ELR (cell line): ENCODE measurements around the gene PEX10.

Experiments used
- DNase-seq: peaks from one replicate; pipeline ENCODE4 v3.0.0-alpha.2; 2015; ENCODE audit warnings: low read depth

The PEX10 gene

DNA sequence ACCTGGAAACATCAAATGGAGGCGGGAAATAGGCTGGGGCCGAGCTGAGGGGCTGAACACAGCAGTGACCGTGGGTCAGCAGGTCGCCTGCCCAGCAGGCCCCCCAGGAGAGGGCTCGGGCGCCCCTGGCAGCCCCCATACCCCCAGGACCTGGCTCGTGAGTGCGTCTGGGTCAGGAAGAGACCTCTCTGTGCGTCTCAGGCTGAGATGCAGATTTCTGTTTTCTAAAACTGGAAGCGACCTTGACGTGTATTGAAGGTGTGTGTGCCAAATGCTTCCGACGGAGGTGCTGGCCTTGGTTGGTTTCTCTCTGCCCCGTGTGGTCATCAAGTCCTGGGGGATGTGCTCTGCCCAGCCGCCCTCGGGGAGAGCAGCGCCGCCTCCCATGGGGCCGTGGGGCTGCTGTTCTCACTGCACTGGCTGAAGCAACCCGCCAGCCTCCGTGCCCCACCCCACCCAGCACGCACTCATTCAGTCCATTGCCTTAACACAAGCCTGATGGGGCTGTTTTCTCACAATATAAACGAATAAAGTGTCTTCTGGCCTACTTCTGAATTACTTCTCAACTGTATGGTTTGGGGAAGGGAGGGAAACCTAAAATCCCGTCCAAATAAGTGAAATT, 7.4 kb downstream of the PEX10 start:
- DNase-seq: no peak

- DNase-seq: no peak
Measured at GRCh38 chr1:2404142-2404889, 8.0 kb downstream of the PEX10 start.

DNA sequence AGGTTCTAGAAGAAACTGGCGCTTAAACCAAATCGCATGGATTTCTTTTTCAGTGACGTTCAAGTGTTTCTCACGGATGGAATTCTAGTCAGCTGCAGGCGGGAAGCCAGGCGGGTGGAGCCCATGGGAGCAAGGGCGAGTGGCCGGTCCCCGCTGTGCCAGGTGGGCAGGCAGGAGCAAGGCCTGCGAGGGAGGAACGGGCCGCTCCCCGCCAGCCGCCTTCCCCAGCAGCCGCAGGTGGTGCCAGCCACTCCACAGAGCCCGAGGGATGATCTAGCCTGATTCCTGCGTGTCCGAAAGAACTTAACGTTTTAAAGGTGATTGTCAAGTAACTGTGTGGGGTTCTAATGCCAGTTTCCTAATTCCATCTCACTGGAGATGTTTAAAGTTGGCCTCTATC, 9.1 kb downstream of the PEX10 start:
- no peak for DNase-seq

DNA sequence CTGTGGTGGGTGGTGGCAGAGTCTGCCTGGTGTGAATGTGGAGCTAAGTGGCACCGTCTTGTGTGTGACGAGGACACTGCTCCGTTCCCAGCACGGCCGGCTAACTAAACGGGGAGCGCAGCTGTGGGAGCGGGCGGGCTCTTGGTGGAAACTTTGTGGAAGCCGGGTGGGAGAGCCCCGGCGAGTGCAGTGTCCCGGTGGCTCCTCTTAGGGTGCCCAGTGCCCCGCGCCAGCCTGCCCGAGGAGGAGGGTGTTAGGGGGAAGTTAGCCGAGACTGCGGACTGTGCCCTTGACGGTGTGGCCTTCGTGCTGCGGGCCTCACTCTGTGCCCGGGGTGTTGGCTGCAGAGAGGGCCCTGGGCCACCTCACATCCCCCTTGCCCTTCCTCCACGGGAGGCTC, 9.9 kb downstream of the PEX10 start:
- no peak for DNase-seq

GRCh38 chr1:2400950-2401649, 11.3 kb downstream of the PEX10 start:
- DNase-seq: no peak

DNA sequence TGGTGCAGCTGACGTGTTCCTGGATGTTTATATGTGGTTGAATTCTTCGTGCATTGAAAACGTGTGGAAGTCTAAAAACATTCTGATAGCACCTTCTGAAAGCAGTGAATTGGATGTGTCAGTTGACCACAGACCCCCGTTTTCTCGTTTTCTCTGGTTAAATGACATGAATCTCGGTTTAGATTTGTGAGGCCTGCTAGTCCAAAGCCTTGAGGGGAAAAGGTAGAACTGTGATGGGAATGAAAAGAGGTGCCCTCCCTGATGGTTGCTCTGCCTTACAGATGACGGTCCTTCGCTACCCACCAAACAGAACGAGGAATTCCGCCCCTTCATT, 11.8 kb downstream of the PEX10 start:
- no peak for DNase-seq

DNA sequence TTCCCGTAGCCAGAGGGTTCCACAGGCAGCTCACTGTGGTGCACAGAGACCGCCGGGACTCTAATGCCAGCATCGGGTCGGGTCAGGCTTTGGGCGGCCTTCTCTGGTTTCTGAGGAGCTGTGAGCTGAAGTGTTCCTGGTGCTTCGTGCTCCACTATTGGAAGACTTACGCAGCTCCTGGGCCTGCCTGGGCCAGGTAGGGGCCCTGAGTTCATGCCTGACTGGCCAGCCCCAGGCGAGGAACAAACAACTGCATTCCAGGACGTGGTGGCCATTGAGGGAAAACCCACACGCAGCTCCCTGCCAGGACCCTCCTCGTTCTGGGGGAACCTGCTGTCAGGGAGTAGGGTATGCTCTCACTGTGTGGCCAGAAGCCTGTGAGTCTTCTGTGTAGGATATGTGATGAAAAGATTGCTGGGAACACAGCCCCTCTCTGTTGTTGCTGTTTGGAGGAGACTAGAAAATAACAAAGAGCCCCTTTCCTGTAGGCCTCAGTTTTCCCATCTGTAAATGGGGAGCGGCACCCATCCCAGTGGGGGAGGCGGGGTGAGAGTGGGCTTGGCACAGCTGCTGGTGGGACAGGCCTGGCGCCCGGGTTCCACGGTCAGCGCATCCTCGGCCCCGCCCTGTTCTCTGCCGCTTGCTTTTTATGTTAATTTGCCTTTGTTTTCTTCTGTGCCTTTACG, 12.3 kb downstream of the PEX10 start:
- no peak for DNase-seq

GRCh38 chr1:2398871-2399270, 13.5 kb downstream of the PEX10 start:
- DNase-seq: no peak

DNA sequence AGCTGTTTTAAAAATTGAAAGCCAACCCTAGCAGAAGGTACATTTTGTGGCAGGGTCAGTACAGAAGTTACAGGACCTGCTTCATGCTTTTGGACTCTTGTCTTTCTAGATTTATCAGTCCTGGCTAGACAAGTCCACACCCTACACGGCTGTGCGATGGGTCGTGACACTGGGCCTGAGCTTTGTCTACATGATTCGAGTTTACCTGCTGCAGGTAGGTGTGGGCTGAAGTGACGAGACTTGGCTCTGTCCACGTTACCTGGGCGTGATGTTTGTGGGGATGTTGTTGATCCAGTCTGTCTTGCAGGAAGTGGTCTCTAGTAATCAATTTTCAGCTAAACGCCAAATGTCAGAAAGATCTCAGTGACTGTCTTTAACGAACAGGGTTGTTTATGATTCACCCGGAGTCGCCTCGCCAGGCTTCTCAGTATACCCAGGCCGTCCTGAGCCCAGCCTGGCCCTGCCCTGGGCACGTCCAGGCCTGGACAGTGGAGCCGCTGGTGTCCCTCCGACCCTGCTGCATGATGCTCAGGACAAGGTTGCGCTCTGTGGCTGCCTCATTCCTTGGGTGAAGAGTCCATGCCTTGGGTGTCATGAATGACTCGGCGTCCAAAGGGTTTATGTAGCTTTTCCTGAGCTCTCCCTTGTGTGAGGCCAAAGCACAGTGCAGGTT, 15.2 kb downstream of the PEX10 start:
- no peak for DNase-seq

DNA sequence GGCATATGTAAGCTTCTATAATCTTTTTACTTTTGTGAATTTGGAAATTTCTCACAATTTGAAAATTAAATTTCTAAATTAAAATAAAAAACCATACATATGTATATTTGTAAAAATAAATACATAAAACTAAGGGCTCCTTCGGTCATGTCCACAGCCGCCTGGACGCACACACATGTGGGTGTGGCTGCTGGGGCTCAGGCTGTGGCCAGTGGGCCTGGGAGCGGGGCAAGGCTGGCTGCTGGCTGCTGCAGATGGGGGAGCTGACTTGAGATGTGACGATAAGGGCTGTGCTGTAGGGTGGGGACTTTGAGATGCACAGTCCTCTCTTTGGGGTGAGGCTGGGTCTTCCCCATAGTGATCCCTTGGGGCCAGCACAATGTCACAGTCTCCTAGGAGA, 15.9 kb downstream of the PEX10 start:
- no peak for DNase-seq

- no peak for DNase-seq
Measured at GRCh38 chr1:2396059-2396458, 16.3 kb downstream of the PEX10 start.

DNA sequence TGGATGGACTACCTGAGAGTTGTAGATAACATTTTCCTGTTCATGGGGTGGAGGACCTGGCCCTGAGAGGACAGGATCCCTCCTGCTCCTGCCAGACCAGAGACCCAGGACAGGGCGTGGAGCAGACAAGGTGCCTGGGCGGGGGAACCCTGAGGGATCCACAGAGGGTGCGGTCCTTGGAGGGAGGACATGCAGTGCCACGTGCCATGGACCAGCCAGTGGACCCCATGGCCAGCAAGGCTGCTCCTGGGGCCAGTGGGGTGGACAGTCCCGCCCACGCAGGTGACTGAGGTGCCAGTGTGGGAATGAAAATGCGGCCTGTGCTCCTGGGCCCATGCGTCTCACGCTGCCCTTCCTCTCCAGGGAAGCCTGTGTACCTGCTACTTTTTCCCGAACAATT, 17.1 kb downstream of the PEX10 start:
- no peak for DNase-seq

DNA sequence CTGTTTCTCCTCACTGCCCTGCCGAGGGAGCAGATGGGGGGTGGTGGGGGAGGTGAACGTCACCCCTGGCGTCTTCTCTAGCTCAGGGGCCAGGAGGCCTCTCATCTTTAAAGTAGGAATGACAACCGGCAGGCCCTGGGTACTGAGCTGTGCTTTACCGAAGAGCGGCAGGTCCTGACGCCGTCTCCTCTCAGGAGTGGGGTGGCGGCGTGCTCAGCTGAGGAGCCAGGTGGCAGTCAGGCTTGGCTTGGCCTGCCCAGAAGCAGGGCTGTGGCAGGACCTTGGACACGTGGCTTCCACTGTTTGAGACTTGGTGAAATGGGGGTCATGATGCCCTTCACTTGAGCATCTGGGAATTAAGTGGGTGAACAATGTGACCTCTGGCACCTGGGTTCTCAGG, 17.6 kb downstream of the PEX10 start:
- DNase-seq: no peak

DNA sequence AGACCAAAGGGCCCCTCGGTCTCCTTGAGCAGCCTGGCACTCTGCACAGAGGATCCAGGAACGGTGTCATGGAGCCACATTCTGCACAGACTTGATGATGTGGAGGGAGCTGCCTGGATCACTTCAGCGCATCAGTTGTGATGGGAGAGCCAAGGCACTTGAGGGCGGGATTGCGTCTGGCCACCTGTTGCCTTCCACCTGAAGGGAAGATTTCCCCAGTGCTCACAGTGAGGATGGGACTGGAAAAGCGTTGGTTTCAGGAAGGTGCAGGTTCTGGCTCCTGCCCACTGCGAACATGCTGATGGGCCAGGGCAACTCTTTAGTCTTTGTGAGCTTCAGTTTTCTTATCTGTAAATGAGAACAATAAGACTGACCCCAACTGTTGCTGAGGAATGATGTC, 18.1 kb downstream of the PEX10 start:
- no peak for DNase-seq

DNA sequence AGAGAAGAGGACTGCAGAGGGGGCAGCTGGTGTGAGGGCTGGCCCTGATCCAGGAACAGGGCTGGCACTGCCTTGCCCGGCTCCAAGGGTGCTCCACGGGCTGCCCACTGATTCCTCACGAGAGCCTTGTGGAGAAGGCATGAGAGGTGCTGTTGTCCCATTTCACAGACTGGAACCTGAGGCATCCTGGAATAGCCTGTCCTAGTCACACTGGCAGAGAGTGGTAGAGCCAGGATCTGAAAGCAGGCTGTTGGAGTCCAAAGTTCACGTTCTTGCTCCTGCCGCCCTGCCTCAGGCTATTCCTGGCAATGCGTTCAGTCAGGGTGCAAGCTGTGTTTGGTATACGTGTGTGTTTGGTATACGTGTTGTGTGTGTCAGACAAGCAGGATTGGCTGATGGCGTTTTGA, 18.9 kb downstream of the PEX10 start:
- DNase-seq: no peak

DNA sequence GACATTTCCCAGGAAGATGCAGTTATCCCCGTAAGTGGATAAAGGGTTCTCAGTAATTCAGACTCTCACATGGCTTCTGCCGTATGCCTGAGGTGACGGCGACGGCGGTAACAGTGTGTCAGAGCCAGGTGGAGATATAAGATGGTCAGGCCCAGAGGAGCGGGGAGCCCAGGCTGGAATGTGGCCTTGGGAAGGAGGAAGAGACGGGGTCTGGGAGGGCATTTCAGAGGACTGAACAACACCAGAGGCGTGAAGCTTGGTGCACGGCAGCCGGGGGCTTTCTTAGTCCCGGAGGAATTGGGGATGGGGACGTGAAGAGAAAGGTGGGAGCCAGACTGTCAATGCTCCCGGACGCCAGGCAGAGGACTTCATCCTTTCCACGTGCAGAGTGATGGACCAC, 19.7 kb downstream of the PEX10 start:
- no peak for DNase-seq

- no peak for DNase-seq
Measured at GRCh38 chr1:2391931-2392509, 20.3 kb downstream of the PEX10 start.

GRCh38 chr1:2391041-2391930, 21.1 kb downstream of the PEX10 start, which contains the start of the genes MORN1 and RER1:
MORN1 (minus strand) TSS chr1:2391554; CDS start chr1:2391533, 21 bp downstream.
RER1 (plus strand) TSS chr1:2391841; CDS start chr1:2395791, 3,950 bp downstream.
- peak; percentile 99 for DNase-seq

DNA sequence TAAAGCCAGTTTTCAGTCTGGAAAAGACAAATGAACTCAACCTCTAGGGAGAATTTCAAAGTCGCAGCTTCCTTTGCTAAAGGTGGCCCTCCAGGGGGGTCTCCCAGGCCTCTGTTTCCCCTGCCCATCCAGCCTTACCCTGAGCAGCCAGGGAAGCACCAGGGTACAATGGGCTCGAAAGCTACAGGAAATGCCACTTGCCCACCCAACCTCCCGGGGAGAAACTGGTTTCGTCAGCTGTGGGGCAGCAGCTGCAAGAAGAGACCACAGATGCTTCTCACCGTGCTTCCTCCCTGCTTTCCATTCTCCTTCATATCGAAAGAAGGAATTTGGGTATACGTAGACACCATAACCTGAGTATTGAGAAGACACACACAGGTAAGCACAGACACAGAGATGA, 22.7 kb downstream of the PEX10 start:
- no peak for DNase-seq

DNA sequence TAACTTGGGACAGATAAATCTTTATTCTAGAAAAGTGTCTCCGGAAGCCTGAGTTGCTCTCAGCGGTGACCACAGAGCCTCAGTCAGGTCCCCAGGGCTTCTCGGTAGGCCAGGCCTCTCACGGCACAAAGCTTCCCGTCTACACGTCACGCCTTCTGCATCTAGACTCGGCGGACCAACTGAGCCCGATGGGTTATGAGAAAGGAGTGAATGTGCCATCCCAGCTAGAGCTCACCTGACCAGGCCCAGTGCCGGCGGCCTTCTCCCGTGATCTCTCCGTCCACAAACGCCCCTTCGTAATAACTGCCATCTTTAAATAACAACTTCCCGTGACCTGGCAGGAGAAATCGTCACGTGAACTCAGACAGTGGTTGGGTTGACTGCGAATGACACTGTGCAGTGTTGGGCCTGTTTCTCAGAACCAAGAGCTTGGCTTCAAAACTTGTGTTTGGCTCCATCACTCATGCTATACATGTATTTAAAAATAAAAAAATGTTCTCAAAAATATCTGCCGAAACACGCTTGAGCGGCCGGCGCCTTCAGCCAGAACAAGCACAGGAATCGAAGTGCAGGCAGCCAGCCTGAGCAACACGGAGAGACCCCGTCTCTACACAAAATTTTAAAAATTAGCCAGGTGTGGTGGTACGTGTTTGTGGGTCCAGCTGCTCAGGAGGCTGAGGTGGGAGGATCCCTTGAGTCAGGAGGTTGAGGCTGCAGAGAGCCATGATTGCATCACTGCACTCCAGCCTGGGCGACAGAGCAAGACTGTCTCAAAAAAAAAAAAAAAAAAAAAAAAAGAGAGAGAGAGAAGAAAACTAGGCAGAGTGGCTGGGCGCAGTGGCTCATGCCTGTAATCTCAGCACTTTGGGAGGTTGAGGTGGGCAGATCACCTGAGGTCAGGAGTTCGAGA, 24.1 kb downstream of the PEX10 start:
- DNase-seq: no peak
